HEK293T (cell line): ENCODE results near the gene IKZF1.

Experiments used
- CTCF ChIA-PET: fragments of 350-600 bp; formaldehyde crosslinking; extraction: SDS; loops from one replicate; lab custom pipeline; 2021; ENCODE audit warnings: antibody characterized with exemption, inconsistent platforms; lab: Yijun Ruan, JAX
- POLR2A ChIA-PET: fragments of 350-600 bp; formaldehyde crosslinking; extraction: SDS; loops from one replicate; lab custom pipeline; 2020; ENCODE audit warnings: antibody characterized with exemption, inconsistent platforms; lab: Yijun Ruan, JAX
- DNase-seq: peaks from one replicate; pipeline ENCODE4 v3.0.0; 2012; ENCODE audit warnings: mixed read lengths; ENCODE audit errors: extremely low spot score
- ARNT ChIP-seq: fragments of 450-650 bp; IDR thresholded peaks from 2 replicates; pipeline ENCODE4 v1.6.1; 2017; ENCODE audit warnings: mild to moderate bottlenecking
- BHLHE40 ChIP-seq: fragments of 450-650 bp; IDR thresholded peaks from 2 replicates; pipeline ENCODE4 v1.6.1; 2016; ENCODE audit warnings: mild to moderate bottlenecking, moderate library complexity, borderline replicate concordance
- CTBP1 ChIP-seq: fragments of 450-650 bp; IDR thresholded peaks from 2 replicates; pipeline ENCODE4 v1.6.1; 2016; ENCODE audit warnings: borderline replicate concordance
- ELF4 ChIP-seq: fragments of 450-650 bp; IDR thresholded peaks from 2 replicates; pipeline ENCODE4 v1.6.1; 2017; ENCODE audit warnings: antibody characterized with exemption
- FOXA1 ChIP-seq: fragments of 450-650 bp; IDR thresholded peaks from 2 replicates; pipeline ENCODE4 v1.6.1; 2016; ENCODE audit warnings: mild to moderate bottlenecking
- FOXK2 ChIP-seq: fragments of 450-650 bp; IDR thresholded peaks from 2 replicates; pipeline ENCODE4 v1.6.1; 2016; ENCODE audit warnings: mild to moderate bottlenecking
- FOXM1 ChIP-seq: fragments of 450-650 bp; IDR thresholded peaks from 2 replicates; pipeline ENCODE4 v1.6.1; 2017; ENCODE audit warnings: mild to moderate bottlenecking, borderline replicate concordance
- HDGF ChIP-seq: fragments of 450-650 bp; IDR thresholded peaks from 2 replicates; pipeline ENCODE4 v1.6.1; 2017; ENCODE audit warnings: antibody characterized with exemption, borderline replicate concordance
- L3MBTL2 ChIP-seq: fragments of 450-650 bp; conservative IDR thresholded peaks from 2 replicates; pipeline ENCODE4 v1.6.1; 2016; ENCODE audit warnings: mild to moderate bottlenecking
- LEF1 ChIP-seq: fragments of 450-650 bp; IDR thresholded peaks from 2 replicates; pipeline ENCODE4 v1.6.1; 2017; ENCODE audit warnings: mild to moderate bottlenecking, borderline replicate concordance
- NFRKB ChIP-seq: fragments of 450-650 bp; IDR thresholded peaks from 2 replicates; pipeline ENCODE4 v1.6.1; 2016; ENCODE audit warnings: mild to moderate bottlenecking, moderate library complexity
- SP1 ChIP-seq: fragments of 450-650 bp; IDR thresholded peaks from 2 replicates; pipeline ENCODE4 v1.6.1; 2017
- SUZ12 ChIP-seq: fragments of 450-650 bp; IDR thresholded peaks from 2 replicates; pipeline ENCODE4 v1.6.1; 2016; ENCODE audit warnings: mild to moderate bottlenecking
- TARDBP ChIP-seq: fragments of 450-650 bp; IDR thresholded peaks from 2 replicates; pipeline ENCODE4 v1.6.1; 2016
- ZNF384 ChIP-seq: fragments of 450-650 bp; IDR thresholded peaks from 2 replicates; pipeline ENCODE4 v1.6.1; 2016
- TF ChIP-seq, protein P1 (sequence below): fragments of 450-650 bp; IDR thresholded peaks from 2 replicates; pipeline ENCODE4 v1.6.1; 2016

IKZF1 gene

GRCh38 chr7:50287129-50287528 is 17.4 kb upstream of the IKZF1 start:
- no peak for TF ChIP-seq ZNF384
- TF ChIP-seq ELF4, result no peak
- TF ChIP-seq, protein P1, sequence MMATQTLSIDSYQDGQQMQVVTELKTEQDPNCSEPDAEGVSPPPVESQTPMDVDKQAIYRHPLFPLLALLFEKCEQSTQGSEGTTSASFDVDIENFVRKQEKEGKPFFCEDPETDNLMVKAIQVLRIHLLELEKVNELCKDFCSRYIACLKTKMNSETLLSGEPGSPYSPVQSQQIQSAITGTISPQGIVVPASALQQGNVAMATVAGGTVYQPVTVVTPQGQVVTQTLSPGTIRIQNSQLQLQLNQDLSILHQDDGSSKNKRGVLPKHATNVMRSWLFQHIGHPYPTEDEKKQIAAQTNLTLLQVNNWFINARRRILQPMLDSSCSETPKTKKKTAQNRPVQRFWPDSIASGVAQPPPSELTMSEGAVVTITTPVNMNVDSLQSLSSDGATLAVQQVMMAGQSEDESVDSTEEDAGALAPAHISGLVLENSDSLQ, result no peak
- TF ChIP-seq LEF1, result no peak
- ChIA-PET POLR2A (no interaction called here), CTCF (no interaction called here)
- no peak for DNase-seq

DNA sequence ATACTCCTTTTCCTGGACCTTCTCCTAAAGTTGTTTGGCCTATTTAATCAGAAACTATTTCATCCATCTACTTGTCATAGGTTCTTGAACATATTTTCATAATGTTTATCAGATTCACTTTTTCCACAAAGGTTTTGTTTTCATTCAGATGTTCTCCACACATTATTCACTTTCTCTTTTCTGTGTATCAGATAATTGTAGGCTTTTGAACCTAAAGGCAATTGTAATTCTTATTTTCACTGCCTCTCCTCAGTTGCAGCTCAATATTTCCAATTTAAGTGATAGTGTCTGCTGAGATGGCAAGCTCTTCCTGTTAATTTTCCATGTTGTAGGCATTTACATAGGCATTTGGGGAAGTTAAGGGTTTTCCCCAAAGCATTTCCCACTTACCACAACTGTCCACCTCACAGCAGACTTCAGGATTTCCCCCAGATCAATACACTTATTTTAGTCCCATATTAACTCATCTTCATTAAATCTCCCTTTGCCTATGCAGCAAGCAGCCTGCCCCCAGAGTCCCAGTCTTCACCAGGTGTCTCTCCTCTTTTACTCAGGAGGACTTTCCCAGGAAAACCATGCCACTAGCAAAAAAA is 12.3 kb upstream of the IKZF1 start:
- CTCF ChIA-PET, result no interaction called here
- POLR2A ChIA-PET, result no interaction called here
- TF ChIP-seq SUZ12 (no peak), HDGF (no peak), FOXK2 (no peak)
- DNase-seq, result no peak

DNA sequence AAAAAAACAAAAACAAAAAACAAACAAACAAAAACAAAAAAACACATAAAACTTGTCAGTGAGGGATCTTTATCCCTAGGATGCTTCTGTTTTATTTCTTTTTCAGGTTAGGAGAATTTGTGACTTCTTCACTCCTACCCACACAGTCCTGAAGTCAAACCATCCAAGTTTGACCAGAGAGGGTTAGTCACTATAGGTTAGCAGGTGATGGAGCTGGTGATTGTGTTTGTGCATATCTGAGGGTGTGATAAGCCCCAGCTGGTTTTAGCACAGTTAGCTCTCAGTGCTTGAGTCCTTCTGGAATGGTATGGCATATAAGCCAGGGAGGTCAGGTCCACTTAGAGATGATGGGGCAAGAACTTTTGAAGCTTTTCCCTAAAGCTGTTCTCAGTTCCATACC is 11.8 kb upstream of the IKZF1 start:
- CTCF ChIA-PET, result no interaction called here
- DNase-seq, result no peak
- TF ChIP-seq FOXA1, result no peak
- no peak for TF ChIP-seq L3MBTL2
- TF ChIP-seq BHLHE40, result no peak
- TF ChIP-seq HDGF, result no peak
- no peak for TF ChIP-seq TARDBP
- POLR2A ChIA-PET, result no interaction called here

- POLR2A ChIA-PET, result no interaction called here
- no peak for DNase-seq
- TF ChIP-seq ELF4, result no peak
- TF ChIP-seq FOXK2, result no peak
- no peak for TF ChIP-seq L3MBTL2
- TF ChIP-seq, protein P1, result no peak
- CTCF ChIA-PET, result no interaction called here
Observed at GRCh38 chr7:50293509-50294179, 10.9 kb upstream of the IKZF1 start.

DNA sequence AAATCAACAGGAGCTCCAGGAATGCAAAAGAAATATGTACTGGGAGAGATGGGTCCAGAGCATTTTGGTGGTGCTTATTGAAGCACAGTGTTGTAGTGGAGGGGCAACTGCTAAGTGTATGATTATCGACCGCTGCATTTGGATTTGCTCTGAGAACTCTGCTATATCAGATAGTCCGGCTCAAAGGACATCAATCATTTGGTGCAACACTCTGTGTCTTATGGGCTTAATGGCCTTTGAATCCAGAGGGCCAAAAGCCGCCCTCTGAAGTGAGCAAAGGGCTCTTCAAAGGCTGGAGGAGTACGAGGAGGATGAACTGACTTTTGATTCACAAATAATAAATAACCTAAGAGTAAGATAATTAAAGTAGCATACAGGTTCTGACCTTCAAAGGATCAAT is 9.4 kb upstream of the IKZF1 start:
- TF ChIP-seq LEF1, result no peak
- no peak for TF ChIP-seq ZNF384
- no peak for TF ChIP-seq CTBP1
- TF ChIP-seq ELF4, result no peak
- no peak for TF ChIP-seq L3MBTL2
- TF ChIP-seq HDGF, result no peak
- no peak for TF ChIP-seq FOXM1
- TF ChIP-seq ARNT, result no peak
- no peak for TF ChIP-seq FOXK2
- TF ChIP-seq TARDBP, result no peak
- TF ChIP-seq SUZ12, result no peak
- no peak for TF ChIP-seq FOXA1
- no peak for TF ChIP-seq SP1
- TF ChIP-seq BHLHE40, result no peak
- DNase-seq, result no peak
- CTCF ChIA-PET, result interaction anchor here (0.8 kb wide), 1 partner anchor 15 kb away, joined by 6 read pairs; no protein-coding TSS in a partner anchor
- POLR2A ChIA-PET, result no interaction called here

DNA sequence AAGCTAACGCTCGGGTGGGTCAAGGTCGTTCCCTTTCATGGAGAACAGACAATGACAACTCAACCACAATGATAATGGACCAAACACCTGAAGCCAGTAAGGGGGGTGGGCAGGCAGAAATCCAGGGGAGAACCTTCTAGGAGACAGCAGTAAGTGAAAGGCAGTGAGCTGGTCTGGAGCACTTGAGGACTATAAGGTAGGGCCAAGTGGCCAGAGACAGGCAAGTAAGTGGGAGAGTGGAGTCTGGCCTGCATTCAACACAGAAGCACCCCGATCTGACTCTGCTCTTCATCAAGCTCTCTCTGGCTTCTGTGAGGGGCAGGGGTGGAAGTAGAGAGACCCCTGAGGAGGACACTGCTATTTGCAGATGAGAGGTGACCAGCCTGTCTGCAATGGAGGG is 7.7 kb upstream of the IKZF1 start:
- TF ChIP-seq HDGF, result no peak
- TF ChIP-seq BHLHE40, result no peak
- TF ChIP-seq, protein P1, result no peak
- TF ChIP-seq FOXM1, result no peak
- TF ChIP-seq FOXK2, result no peak
- no peak for TF ChIP-seq LEF1
- TF ChIP-seq SP1, result no peak
- no peak for TF ChIP-seq L3MBTL2
- no peak for TF ChIP-seq ARNT
- TF ChIP-seq FOXA1, result no peak
- no peak for TF ChIP-seq CTBP1
- no peak for TF ChIP-seq SUZ12
- TF ChIP-seq ZNF384, result no peak
- TF ChIP-seq ELF4, result no peak
- TF ChIP-seq NFRKB, result no peak
- no peak for TF ChIP-seq TARDBP
- POLR2A ChIA-PET, result interaction anchor here (0.5 kb wide), 1 partner anchor 60 kb away, joined by 4 read pairs; no protein-coding TSS in a partner anchor
- CTCF ChIA-PET, result interaction anchor here (1.0 kb wide), 1 partner anchor 204 kb away, joined by 4 read pairs; no protein-coding TSS in a partner anchor
- DNase-seq, result no peak
